ENCODE data around the gene PPIL6.

The PPIL6 gene

DNA sequence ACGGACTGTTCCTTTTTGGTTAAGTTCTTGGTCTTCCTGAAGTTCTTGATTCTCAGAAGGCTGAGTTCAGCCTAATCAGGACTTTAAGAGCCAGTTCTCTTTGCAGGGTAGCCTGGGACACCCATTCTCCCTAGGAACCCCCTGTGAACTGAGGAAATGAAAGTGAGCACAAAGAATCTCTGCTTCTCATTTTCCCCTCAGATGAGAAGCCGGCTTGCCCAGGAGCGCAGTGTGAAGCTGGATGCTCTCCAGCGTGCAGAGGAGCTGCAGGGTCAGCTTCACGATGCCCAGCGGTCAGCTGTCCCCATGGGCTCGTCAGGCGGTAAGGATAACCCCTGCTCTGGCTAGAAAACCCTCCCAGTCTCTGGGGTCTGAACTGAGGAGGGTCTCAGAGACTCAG is 92.2 kb downstream of the PPIL6 start:
- Histone ChIP-seq H3K36me3 (ENCODE audit: insufficient read depth, low read length) (no peaks in the 10 kb centered on the region), H3K9ac (ENCODE audit: low read depth, low read length) (no peak overlapping the region), H3K4me3 (ENCODE audit: low read length) (no peak overlapping the region), H3K27me3 (ENCODE audit: control insufficient read depth, insufficient read depth, low read length) (no peaks in the 10 kb centered on the region), H3K4me2 (ENCODE audit: low read length) (no peak overlapping the region), H3K4me1 (ENCODE audit: control insufficient read depth, insufficient read depth, low read length) (peaks cover 15% of the 10 kb centered on the region), H3K9me3 (replicated peaks; ENCODE audit: low read length) (no peaks in the 10 kb centered on the region)

DNA sequence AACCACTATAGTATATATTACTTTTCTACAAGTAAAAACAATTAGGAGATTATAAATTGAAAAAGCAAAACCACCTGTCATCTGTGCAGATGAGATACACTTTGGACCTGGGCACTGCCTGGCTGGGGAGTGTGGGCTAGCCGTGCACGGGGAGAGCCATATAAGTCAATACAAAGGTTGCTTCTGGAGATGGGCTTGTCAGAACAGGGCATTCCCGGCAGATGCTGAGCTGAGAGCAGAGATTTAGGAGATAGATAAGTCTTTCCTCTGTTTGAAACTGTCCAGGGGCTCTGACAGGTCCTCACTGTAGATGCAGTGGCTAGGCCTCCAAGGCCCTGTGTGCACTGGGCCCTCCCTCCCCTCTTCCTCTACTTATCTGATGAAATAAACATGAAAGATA is 92.6 kb downstream of the PPIL6 start:
- Histone ChIP-seq H3K4me2 (ENCODE audit: low read length) (no peak overlapping the region), H3K9me3 (replicated peaks; ENCODE audit: low read length) (no peaks in the 10 kb centered on the region), H3K27me3 (ENCODE audit: control insufficient read depth, insufficient read depth, low read length) (no peaks in the 10 kb centered on the region), H3K4me1 (ENCODE audit: control insufficient read depth, insufficient read depth, low read length) (peaks cover 15% of the 10 kb centered on the region), H3K9ac (ENCODE audit: low read depth, low read length) (no peak overlapping the region), H3K36me3 (ENCODE audit: insufficient read depth, low read length) (no peaks in the 10 kb centered on the region), H3K4me3 (ENCODE audit: low read length) (no peak overlapping the region)

DNA sequence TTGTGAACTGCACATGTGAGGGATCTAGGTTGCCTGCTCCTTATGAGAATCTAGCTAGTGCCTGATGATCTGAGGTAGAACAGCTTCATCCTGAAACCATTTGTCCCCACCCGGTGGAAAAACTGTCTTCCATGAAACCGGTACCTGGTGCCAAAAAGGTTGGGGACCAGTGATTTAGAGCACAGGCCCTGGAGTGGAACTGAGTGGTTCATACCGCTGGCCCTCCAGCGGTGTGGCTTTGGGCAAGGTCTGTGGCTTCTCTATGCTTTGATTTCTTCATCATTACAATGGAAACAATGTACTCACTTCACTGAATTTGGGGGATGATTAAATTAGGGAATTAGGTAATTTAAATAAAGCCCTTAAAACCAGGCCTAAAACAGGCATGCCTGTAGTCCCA is 94.4 kb downstream of the PPIL6 start:
- H3K4me1 ChIP-seq (ENCODE audit: control insufficient read depth, insufficient read depth, low read length), result peaks cover 5% of the 10 kb centered on the region
- no peaks in the 10 kb centered on the region for H3K9me3 ChIP-seq (replicated peaks; ENCODE audit: low read length)
- H3K9ac ChIP-seq (ENCODE audit: low read depth, low read length), result no peak overlapping the region
- no peaks in the 10 kb centered on the region for H3K27me3 ChIP-seq (ENCODE audit: control insufficient read depth, insufficient read depth, low read length)
- no peaks in the 10 kb centered on the region for H3K36me3 ChIP-seq (ENCODE audit: insufficient read depth, low read length)
- H3K4me3 ChIP-seq (ENCODE audit: low read length), result no peak overlapping the region
- no peak overlapping the region for H3K4me2 ChIP-seq (ENCODE audit: low read length)

DNA sequence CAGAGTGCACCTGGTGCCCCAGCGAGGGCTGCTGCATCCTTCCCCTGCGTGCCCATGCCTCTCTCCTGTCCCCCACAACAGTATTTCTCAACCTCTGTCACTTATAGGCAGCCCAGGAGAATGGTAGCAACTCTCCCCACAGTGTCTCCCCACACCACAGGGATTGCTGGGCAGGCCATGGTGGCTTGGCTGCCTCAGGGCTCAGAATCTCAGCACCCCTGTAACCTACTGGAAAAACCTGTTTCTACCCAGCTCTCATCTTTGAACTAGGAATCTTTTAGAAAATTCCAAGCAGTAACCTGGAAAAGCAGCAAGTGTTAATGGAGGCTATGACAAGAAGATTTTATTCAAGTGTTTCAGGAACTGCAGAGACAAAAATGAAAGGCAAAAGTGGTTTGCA is 96.2 kb downstream of the PPIL6 start:
- no peaks in the 10 kb centered on the region for H3K4me1 ChIP-seq (ENCODE audit: control insufficient read depth, insufficient read depth, low read length)
- no peak overlapping the region for H3K4me2 ChIP-seq (ENCODE audit: low read length)
- no peak overlapping the region for H3K9ac ChIP-seq (ENCODE audit: low read depth, low read length)
- no peak overlapping the region for H3K4me3 ChIP-seq (ENCODE audit: low read length)
- no peaks in the 10 kb centered on the region for H3K9me3 ChIP-seq (replicated peaks; ENCODE audit: low read length)
- no peaks in the 10 kb centered on the region for H3K36me3 ChIP-seq (ENCODE audit: insufficient read depth, low read length)
- H3K27me3 ChIP-seq (ENCODE audit: control insufficient read depth, insufficient read depth, low read length), result no peaks in the 10 kb centered on the region

DNA sequence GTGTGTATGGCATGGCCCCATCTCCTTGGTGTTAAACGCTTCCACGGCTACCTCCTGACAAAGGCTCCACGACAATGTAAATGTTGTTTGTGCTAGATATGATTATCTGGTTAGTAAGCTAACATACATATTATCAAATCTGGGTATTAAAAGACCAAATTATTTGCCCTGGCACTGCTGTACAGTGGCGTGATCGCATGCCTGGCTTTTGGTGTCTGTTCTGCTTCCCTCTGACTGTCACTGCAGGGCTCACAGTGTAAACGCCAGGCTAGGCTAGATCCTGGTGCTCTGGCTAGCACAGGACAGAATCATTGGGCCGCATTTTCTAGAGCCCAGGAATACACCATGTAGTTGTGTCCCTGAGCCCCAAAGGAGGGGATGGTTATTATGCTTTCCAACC is 96.9 kb downstream of the PPIL6 start:
- Histone ChIP-seq H3K9ac (ENCODE audit: low read depth, low read length) (no peak overlapping the region), H3K27me3 (ENCODE audit: control insufficient read depth, insufficient read depth, low read length) (no peaks in the 10 kb centered on the region)

DNA sequence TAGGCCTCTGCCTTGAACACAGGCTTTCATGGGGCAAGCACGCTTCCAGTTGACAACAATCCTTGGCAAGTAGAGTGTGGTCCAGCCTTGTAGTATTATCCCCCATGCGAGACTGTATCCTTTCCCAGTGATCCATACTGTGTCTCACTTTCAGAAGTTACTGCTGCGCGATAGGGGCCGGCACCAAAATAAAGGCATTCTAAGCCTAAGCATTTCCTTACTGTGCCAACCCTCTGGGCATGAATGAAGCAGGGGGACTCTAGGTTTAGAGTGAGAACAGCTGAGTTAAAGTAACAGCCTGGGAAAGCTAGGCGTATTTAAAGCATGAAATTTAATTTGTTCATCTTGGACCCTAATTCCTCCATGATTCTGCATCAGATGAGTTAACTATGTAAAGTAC is 97.5 kb downstream of the PPIL6 start:
- Histone ChIP-seq H3K27me3 (ENCODE audit: control insufficient read depth, insufficient read depth, low read length) (no peaks in the 10 kb centered on the region), H3K4me3 (ENCODE audit: low read length) (no peak overlapping the region), H3K9me3 (replicated peaks; ENCODE audit: low read length) (no peaks in the 10 kb centered on the region), H3K4me1 (ENCODE audit: control insufficient read depth, insufficient read depth, low read length) (no peaks in the 10 kb centered on the region), H3K9ac (ENCODE audit: low read depth, low read length) (no peak overlapping the region), H3K4me2 (ENCODE audit: low read length) (no peak overlapping the region), H3K36me3 (ENCODE audit: insufficient read depth, low read length) (no peaks in the 10 kb centered on the region)

More for the DNA sequence above, 96.9 kb downstream of the PPIL6 start:
- Histone ChIP-seq H3K9me3 (replicated peaks; ENCODE audit: low read length) (no peaks in the 10 kb centered on the region), H3K4me2 (ENCODE audit: low read length) (no peak overlapping the region), H3K4me1 (ENCODE audit: control insufficient read depth, insufficient read depth, low read length) (no peaks in the 10 kb centered on the region), H3K36me3 (ENCODE audit: insufficient read depth, low read length) (no peaks in the 10 kb centered on the region), H3K4me3 (ENCODE audit: low read length) (no peak overlapping the region)

DNA sequence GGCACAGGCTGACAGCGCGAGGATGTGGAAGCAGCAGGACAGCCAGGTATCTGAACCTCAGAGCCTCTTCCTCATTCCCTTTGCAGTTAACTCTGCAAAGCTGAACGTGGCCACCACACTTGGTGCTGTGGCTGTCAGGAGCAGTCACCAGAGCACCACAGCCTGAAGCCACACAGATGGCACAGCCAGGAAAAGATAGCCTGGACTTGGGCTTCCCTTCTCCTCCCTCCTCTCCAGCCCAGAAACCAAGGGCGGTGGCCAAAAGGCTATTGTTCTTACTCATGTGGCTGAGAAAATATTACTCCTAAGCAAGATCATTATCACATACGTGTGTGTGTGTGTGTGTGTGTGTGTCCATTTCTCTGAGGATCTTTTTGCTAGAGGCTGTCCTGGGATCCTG is 97.9 kb downstream of the PPIL6 start:
- Histone ChIP-seq H3K4me3 (ENCODE audit: low read length) (no peak overlapping the region), H3K9me3 (replicated peaks; ENCODE audit: low read length) (no peaks in the 10 kb centered on the region), H3K4me2 (ENCODE audit: low read length) (no peak overlapping the region), H3K27me3 (ENCODE audit: control insufficient read depth, insufficient read depth, low read length) (no peaks in the 10 kb centered on the region), H3K9ac (ENCODE audit: low read depth, low read length) (no peak overlapping the region), H3K4me1 (ENCODE audit: control insufficient read depth, insufficient read depth, low read length) (no peaks in the 10 kb centered on the region), H3K36me3 (ENCODE audit: insufficient read depth, low read length) (no peaks in the 10 kb centered on the region)

DNA sequence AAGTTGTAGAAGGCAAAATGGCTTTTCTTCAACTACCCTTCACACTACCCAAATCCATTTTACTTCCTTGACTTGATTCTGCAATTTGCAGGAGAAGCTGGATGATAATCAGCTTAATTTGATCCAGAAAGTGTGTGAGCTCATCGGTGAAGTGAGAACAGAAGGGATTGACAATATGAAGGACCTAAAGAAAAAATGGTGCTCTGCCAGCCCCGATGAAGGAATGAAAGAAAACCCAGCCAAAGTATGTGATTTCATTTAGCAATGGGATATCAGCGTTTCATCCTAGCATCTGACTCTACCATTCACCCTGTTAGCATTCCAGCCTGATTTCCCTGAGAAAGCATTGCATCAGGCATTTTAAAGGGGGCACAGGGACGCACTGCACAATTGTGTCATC is 99.6 kb downstream of the PPIL6 start:
- no peak overlapping the region for H3K4me3 ChIP-seq (ENCODE audit: low read length)
- no peak overlapping the region for H3K9ac ChIP-seq (ENCODE audit: low read depth, low read length)
- H3K36me3 ChIP-seq (ENCODE audit: insufficient read depth, low read length), result no peaks in the 10 kb centered on the region
- no peaks in the 10 kb centered on the region for H3K9me3 ChIP-seq (replicated peaks; ENCODE audit: low read length)
- H3K4me2 ChIP-seq (ENCODE audit: low read length), result no peak overlapping the region
- no peaks in the 10 kb centered on the region for H3K4me1 ChIP-seq (ENCODE audit: control insufficient read depth, insufficient read depth, low read length)
- no peaks in the 10 kb centered on the region for H3K27me3 ChIP-seq (ENCODE audit: control insufficient read depth, insufficient read depth, low read length)

Measured in skeletal muscle satellite cell (primary cell).